GM19351 (cell line): ENCODE data around the gene HDAC4.

ENCODE experiments used
- ATAC-seq: cut with Tn5 transposase; IDR thresholded peaks from one replicate; pipeline ENCODE4 v1.9.1; 2021; ENCODE audit warnings: mild to moderate bottlenecking, moderate library complexity; ENCODE audit not compliant: unreplicated experiment

The HDAC4 gene

DNA sequence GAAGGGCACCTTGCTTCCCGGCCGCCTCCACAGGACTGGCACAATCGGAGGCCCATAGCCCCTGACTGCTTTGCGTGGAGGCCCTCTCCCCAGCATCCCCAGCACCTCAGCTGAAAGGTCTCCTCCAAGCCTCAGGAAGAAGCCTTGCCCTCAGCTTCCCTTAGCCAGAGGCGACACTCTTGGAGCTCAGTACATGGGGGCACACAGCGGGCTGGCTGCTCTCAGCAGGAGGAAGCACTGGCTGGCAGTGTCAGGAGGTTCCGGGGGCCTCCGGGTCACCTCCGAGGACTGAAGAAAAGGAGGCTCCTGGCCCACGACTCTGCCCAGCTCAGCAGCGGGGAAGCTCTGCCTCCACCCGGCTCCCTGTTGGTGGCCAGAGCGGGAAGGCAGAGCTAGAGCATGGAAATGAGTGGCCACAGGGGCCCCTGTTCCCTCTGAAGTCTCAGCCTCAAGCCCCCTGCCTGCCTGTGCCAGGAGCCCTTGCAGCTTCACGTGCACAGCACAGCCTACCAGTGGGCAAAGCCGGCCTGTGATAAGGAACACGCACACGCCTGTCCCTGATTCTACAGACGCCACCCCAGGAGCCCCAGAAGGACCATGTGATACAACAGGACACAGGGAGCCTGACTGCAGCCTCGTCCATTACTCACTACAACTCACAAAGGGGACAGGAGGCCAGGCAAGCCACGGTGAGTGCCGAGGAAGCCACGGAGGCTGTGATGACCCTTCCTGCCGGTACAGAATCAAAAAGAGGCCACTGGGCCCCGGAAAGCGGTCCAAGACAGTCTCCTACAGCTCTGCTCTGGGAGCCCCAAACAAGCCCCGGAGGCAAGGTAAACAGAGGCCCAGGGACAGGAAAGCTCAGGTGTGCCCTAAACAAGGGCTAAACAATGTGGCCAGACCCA is 15.5 kb downstream of the HDAC4 start:
- no peak for ATAC-seq

DNA sequence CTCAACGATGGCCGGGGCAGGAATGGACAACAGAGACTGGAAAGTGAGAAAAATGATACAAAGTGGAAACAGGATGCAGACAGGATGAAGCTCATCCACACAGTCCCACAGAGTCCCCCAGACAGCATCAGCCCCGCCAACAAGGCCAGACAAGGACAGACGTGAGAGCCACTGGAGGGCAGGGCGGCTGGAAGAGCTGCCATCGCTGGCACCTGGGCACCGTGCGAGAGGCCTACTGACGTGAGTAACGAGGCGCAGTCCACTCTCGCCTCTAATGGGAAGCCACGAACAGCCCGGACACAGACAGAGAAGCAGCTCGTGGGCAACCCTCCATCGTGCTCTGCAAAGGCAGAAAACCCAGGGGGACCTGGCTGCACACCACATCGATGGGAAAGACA is 17.1 kb downstream of the HDAC4 start:
- no peak for ATAC-seq

DNA sequence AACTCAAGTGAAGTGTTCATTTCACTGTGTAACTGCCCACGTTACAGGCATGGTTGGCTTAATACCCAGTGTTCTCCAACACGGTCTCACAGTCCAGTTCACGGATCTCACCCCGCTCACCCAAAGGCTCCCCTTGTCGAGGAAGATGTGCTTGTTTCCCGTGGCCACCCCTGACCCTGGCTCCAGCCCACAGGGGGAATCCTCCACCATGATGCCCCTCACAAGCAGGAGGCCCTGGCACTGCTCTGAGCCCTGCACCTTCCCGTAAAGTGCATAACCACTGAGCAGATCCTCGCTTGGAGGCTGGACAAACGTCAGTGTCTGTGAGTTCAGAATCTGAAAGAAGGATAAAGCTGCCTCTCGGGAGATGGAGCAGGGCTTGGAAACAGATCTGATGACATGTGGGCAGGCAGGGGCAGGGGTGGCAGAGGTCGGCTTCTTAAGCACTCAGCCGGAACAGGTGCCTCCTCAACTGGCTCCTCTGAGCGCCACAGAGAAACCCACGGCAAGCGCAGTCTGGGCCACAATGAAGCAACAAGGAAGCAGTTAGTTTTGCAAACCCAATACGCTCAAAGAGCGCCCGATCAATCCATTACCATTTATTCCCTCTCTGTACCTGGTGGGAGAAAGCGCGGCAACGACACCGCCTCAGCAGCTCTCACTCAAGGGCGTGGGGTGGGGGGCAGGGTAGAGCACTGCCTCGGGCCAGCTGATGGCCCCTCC is 17.6 kb downstream of the HDAC4 start:
- ATAC-seq: no peak

DNA sequence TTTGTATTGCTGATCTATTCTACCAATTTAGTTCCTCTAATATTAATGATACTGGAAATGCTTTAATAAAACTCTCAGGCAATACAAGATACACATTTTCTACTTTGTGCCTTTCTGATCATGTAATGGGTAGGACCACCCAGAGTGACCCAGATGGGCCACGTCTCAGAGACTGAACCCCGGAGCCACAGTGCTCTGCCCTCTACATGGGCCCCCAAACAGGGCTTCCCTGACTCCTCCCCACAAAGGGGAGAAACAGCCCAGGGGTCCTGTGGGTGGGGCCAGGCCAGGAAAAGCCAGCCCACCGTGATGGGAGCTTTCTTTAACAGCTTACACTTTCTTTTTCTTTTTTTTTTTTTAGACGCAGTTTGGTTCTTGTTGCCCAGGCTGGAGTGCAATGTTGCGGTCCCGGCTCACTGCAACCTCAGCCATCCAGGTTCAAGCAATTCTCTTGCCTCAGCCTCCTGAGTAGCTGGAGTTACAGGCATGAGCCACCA is 18.4 kb downstream of the HDAC4 start:
- ATAC-seq: no peak

DNA sequence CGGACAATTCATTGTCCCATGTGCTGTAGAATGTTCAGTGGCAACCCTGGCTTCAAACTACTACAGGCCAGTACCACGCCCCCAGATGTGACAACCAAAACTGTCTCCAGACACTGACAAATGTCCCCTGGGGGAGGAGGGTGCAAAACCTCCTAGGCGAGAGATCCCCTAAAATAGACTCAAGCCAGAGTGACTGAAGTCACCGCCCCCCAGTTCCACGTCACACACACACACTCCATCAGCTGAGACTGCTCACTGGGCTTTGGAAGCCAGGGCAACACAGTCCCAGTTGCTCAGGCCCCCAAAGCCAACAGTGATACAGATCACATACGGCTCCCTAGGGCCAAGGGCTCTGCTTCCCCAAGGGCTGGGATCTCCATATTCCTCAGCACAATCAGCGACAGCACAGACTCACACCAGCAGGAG is 19.1 kb downstream of the HDAC4 start:
- peak; percentile 80 for ATAC-seq

DNA sequence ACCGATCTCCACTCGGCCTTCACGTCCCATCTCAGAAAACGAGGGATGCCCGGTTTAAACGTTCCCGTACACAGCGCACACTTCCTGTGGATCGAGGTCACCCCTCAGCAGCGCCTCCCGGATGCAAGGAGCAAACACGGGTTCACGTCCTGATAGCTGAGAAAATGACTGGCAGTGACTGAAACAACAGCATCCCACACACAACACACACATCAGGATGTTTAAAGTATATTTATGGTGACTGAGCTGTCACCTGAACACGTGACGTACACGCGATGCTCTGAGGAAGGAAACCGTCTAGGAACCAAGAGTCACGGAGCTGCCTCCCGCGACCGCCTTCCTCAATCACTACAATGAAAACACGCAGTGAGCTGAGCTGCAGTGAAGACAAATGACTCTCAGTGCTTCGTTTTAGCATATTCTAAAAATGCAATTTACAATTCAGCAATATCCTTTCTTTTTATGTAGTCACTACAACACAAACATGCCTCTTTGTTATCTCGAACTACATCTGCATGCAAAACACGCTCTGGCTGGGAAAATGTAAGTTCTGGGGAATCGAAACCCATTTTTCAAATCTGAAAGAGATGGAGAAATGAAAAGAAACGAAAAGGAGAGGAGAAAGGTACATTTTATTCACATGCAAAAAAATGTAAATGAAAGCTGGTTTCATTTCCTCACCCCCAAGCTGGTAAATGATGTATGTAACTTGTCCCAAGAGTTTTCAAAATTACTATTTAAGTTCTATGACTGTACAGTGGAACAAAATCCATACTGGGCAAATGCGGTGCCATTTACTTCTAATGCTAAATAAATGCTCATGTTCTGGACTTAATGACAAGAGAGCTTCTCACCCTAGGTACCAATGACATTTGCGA is 19.8 kb downstream of the HDAC4 start:
- peak; percentile 43 for ATAC-seq

DNA sequence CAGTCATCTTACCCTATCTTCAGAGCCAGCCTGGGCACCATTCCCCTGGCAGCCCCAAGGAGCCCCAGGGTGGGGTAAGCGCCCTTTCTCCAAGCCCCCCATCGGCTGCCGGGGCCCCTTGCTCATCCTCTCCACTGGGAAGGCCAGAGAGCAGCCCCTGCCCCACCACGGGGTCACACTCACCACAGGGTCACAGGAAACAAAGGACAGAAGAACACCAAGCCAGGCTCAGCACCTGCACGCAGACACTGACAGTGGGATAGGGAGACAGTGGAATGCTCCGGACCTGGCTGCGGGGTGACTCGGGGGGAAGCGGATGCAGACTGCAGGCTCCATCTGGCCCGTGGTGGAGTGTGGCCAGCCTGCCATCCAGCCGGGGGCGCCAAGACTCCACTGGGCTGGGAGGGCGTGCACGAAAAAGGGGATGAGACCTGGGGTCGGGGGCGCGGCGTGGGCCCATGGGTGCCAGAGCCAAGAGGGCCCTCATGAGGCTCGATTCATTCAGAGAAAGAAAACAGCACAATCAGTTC is 21.1 kb downstream of the HDAC4 start:
- ATAC-seq: no peak

DNA sequence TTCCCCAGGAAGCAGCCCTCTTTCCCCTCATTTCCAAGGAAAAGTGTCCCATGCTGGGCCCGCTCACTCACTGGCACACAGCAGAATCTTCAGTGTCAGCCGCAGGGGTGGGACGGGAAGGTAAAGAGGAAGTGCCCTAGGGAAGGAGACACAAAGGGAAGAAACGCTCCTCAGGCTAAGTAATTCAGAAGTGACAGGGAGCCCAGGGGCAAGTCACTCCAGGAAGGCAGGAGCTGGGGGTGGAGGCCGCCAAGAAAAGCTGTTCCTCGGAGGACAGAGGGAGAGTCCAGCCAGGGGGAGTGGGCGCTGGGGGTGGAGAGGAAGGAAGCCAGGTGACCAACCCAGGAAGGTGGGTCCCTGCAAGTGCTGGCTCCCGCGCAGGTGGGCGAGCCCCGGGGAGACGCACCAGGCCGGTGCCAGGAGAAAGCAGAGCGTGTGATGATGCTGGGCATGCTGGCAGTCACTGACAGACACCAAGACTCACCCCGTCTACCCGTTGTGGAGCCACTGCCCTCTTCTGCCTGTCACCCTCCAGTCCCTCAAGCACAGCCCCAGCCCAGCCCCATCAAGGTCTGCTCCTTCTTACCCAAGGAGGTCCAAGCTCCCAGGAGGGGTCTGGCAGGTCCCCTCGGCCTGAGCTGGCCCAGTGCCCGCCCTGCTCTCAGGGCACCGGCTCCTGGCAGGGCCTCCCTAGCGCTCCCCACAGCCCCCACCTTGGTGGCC is 21.7 kb downstream of the HDAC4 start:
- no peak for ATAC-seq

DNA sequence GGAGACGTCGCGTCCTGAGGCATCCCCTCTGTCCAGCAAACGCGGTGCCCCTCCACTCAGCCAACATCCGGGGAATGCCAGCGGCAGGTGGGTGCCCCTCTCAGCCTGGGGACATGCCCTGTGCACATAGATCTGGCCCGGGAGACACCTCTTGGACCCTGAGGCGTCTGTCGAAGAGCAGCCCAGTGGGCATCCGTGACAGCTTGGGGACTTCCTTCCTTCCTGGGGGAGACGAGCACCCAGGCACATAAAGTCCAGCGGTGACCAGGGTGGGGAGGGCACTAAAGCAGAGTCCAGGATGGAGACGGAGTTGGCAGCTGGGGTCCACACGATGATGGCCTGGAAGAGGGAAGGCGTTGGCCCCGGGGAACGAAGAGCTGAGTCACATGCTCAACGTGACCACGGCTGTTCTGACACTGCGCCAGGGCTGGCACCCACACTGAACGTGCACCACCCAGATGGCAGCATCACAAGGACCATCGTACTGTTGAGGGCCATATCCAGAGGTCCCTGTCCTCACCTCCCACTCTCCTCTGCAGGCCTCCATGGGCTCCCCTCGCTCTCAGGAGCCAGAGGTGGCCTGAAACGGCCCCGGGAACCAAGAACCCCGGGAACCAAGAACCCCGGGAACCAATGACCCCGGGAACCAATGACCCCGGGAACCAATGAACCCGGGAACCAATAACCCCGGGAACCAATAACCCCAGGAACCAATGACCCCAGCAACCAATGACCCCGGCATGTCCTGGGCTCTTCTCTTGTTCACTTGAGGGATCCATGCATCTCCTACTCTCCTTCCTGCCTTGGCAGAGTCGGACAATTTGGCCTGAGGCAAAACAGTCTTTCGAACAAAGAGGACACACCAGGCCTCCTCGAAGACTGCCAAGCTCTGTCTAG is 22.6 kb downstream of the HDAC4 start:
- ATAC-seq: no peak

DNA sequence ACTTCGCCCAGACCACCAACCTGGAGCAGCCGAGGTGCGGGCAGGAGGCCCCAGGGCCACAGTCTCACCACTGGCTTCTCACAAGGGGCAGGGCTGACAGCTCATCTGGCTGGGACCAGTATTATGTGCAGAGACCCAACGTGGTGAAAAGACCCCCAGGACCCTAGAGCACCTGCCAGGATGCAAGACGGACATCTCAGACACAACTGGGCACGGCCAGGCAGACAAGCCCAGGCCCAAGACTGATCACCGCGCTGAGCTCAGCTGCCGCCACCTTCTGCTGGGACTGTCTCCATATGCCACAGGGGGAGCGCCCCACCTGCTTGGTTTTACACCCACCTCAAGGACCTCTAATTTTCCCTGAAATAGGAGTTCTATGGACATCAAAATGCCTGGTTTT is 23.2 kb downstream of the HDAC4 start:
- ATAC-seq: no peak

DNA sequence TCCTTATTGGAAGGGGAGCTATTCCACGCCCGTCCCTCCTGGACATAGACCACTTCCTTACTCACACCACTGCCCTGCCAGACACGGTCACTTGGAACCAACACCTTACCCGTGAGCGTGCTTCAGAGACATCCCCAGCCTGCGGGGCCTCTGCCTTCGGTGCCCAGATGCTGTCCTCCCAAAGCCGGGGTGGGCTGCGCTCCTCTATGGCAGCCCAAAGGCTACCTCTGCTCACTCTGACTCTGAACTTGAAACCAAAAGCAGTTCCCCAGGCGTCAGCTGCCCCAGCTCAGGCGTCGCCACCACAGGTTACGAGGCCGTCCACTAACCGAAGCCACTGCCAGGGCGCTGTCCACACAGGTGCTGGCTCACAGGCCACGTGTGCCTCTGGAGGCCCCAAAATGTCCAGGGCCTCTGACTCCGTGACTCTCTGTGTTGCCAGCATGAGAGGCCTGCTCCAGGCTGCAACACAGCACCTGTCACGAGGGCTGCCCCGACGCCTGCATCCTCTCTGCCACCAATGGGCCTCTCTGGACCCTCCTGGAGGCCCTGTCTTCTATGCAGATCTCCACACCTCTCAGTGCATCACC is 23.8 kb downstream of the HDAC4 start:
- no peak for ATAC-seq

DNA sequence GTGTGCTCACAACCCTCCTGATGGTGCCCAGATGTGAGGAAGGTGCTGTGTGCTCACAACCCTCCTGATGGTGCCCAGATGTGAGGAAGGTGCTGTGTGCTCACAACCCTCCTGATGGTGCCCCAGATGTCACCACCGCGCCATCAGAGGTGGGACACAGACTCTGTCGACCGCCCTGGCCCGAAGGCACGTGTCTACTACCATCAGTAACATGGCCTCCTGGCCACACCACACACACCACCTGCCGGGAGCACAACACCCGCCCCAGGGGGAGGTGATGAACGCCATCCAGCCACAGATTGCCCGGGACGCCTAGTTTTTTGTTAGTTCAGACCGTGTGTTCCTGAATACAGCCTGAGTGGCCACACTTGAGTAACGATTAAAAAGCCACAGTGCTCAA is 24.5 kb downstream of the HDAC4 start:
- ATAC-seq: no peak

DNA sequence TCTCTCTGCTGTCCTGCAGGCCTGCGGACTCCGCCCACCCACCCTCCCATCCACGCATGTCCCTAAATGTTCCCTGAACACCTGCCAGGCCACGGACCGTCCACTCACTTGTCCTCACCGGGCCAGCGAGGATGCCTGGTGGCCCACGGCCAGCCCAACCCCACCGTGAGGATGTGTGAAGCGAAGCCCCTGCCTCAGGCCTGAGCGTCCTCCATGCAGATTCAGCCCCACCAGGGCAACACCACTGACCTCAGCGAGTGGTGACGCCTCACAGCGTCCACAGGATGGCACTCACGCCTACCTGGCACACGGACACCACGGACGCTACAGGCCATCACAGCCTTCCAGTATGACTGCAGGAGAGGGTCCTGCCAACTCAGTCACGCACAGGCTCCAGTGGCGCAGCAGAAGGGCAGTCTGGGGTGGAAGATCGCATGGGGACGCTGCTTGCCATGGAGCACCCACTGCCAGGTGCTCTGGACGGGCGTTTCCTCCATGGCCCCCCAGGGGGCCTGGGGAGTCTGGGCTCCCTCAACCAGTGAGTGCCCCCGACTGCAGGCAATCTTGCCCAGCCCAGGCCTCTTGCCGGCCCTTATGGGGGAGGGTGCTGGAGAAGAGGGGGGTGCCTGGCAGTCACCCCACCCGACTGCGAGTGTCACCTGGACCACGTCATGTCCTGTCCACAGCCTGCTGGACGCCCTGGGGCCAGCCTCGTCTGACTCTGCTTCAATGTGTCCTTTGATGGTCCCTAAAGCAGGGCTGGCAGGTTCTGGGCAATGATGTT is 25.4 kb downstream of the HDAC4 start:
- ATAC-seq: no peak

DNA sequence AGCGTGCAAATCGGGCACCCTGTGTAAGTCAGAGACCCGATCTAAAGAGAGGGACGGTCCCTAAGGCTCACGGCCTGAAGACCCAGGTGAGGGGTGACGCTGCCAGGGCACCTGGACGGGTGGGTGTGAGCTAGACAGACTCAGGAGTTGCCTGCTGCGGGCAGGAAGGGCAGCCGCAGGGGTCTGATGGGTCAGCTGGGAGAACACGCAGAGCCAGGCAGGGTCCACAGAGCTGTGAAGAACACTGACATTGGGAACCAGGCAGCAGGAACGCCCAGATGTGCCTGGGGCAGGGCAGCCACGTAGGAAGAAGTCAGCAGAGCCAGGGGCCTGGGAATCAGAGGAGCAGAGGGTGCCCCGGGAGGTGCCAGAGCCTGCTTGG is 25.9 kb downstream of the HDAC4 start:
- no peak for ATAC-seq

DNA sequence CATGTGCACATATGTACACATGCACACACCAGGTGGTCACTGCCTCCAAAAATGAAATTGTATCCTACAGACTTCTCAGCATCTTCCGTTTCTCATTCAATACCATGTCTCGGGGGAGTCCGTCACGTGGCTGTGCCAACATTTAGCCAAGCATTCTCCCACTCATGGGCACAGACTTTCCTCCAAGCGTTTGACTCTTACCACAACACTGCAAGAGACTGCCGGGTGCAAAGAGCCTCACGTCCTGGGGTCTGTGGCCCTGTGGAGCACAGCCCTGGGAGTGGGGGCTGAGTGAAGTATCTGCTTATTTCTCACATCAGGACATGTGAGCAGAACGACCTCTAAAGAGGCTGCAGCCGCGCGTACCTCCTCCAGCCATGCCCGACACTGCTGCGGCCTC is 28.0 kb downstream of the HDAC4 start:
- no peak for ATAC-seq

DNA sequence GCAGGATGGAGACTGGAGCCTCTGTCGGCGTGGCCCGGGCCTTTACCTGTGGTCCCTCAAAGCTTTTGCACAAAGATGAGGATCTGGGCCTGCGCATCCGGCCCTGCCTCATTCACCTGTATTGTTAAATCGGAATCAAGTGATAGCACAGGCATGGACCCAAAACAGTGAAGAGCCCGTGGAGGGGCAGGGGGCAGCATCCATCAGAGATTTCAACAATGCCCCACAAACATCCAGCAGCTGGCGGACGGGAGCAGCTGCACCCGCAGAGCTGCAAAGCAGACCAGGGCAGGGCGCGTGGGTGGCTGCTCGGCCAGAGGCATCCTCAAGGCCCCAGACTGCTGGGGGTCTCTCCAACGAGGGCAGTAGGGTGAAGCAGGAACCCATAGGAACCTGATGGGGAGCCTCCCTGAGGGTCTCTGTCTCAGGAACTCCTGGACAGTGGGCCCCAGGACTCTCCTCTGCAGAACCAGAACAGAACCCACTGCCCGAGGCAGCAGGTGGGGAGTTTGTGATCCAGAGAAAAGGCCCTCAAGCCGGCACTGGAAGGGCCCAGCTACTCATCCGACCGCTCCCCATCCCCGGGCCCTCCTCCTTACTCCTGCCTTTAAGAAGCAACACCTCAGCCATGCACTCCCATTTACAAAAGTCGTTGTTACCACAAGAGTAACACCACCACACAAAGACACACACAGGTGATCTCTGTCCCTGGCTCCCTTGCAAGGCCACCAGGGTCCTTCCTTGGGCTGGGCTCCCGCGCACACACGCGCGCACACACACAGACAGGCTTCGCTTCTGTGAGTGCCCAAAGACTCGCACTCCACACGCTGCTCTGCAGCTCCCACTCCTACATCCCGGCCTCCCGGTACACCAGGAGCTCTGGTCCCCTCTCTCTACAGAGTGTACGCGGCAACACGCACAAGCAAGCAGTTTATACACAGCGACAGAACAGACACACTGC is 28.8 kb downstream of the HDAC4 start:
- ATAC-seq: no peak
